GM21381 (cell line): ENCODE measurements around the gene ZNF239.
"Not testable (repeated sequence)": the region's sequence is repeated elsewhere in the genome, so short reads cannot be mapped to it uniquely, and the experiment has no call there.

Source experiments
- ATAC-seq: cut with Tn5 transposase; IDR thresholded peaks from one replicate; pipeline ENCODE4 v1.9.1; 2021; ENCODE audit warnings: mild to moderate bottlenecking, moderate library complexity; ENCODE audit not compliant: unreplicated experiment

Gene ZNF239

GRCh38 chr10:43584051-43584450, 9.6 kb upstream of the ZNF239 start:
- no peak for ATAC-seq

DNA sequence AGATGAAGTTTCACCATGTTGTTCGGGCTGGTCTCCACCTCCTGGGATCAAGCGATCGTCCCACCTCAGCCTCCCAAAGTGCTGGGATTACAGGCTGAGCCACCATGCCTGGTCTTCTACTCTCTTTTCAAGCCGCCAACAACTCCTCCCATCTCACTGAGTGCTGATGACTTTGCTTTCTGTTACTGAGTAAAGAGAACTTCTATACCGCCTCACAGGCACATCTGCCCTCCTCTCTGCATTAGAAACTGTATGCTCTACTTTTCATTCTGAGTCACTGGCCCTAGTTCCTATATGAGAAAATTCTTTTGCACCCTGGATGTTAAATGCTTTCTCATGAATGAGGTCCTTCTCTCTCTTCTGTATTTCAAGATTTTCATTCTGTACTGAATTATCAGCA, 2.2 kb upstream of the ZNF239 start:
- ATAC-seq = no peak

GRCh38 chr10:43576062-43576461, 1.6 kb upstream of the ZNF239 start:
- ATAC-seq = no peak

- no peak for ATAC-seq
These were observed 490 bp upstream of the ZNF239 start for GRCh38 chr10:43574906-43575305.

DNA sequence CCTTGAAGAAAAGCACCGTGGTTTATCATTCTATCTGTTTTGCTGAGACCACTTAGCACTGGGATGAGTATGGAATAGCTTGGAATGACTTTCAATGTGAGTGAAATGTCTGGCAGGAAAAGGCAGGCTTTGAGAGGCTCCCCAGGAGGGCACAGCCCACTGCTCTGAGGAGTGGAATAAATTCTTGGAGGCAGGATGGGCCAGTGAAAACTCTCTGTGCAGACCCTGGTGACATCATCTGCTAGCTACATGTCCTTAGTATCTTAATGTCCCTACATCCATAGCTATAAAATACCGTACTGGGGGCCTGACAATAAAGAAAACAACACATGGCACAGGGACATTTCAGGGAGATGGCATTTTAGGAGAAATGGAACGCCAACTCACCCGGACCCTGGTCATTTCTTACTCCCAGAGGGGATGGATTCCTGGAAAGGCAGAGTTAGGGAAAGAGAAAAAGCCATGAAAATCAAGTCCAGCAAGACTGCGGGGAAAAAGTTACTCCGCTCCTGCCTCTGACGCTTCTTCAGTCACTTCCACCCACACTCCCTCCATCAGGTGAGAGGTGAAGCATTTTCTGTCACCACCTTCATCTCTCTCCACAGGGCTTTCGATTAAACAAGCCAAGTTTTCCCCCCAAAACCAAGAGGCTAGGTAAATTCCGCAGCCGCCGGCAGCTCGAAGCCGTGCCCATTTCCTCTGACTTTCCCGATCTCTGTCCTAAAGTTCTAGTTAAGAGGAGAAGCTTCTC, 991 bp downstream of the ZNF239 start:
- ATAC-seq = no peak

DNA sequence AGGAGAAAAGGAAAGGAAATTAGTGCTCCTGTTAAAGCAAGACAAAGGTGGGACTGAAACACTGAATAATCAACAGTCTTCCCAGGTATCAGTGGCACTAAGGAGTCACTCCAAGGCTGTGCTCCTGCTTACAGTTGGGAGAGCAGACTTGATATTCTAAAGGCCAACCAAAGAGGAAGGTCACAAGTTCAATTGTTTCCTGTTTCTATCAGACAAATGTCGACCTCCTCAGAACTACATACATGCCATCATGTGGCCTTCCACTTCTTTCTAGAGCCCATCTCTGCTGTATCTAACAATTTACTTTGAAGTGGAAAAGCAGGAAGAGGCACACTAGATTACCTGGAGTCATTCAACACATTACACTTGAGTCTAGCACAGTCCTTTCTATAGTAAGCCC, 3.4 kb downstream of the ZNF239 start:
- ATAC-seq = no peak

GRCh38 chr10:43569681-43570080, 4.7 kb downstream of the ZNF239 start:
- no peak for ATAC-seq

GRCh38 chr10:43557214-43557613, 17.2 kb downstream of the ZNF239 start:
- no peak for ATAC-seq

DNA sequence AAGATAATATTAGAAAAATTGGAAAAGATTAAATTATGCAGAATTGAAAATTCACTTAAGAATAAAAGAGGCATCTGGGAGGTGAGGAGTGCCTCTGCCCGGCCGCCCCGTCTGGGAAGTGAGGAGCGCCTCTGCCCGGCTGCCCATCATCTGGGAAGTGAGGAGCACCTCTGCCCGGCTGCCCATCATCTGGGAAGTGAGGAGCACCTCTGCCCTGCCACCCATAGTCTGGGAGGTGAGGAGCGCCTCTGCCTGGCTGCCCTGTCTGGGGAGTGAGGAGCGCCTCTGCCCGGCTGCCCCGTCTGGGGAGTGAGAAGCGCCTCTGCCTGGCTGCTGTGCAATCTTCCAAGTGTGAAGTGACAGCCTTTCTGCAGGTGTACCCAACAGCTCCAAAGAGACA, 30.7 kb downstream of the ZNF239 start:
- ATAC-seq = not testable (repeated sequence)

DNA sequence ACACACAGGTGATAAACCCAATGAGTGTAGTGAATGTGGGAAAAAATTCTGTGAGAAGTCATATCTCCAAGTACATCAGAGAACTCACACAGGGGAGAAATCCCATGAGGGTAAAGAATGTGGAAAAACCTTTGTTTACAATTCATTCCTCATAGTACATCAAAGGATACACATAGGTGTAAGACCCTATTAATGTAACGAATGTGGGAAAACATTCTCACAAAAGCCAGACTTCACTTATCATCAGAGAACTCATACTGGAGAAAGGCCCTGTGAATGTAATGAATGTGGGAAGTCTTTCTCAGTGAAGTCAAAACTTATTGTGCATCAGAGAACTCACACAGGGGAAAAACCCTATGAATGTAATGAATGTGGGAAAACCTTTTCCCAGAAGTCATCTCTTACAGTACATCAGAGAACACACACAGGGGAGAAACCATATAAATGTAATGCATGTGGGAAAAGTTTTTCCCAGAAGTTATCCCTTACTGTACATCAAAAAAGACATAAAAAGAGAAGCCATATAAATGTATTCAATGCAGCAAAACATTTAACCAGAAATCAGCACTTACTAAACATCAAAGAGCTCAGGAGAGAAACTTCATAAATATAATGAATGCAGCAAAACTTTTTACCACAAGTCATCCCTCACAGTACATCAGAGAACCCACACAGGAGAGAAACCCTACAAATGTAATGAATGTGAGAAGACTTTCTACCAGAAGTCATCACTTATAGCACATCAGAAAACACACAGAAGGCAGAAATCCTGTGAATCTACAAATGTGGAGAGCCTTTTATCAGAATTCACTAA, 49.8 kb downstream of the ZNF239 start:
- no peak for ATAC-seq
